Measurements from ENCODE around the gene DGKI.
"Not testable (repeated sequence)": the region's sequence is repeated elsewhere in the genome, so short reads cannot be mapped to it uniquely, and the experiment has no call there.

Gene DGKI

DNA sequence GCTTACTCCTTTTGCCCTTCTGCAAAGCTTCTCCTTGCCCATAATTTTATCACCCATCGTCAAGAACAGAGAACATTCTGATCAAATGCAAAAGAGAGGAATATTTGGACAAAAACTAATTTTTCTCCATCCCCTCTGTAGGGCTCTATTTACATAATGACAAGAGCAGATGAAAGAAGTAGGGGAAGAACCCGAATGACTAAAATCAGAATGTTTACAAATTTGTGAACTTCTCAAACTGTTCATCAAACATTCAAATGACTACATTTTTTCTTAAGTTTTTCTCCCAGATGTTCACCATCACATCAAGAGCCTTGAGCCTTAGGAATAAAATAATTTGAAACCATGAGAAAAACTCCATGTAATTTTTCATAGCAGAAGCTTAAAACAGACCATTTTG, 119.4 kb downstream of the DGKI start:
- DNase-seq, result no peak

DNA sequence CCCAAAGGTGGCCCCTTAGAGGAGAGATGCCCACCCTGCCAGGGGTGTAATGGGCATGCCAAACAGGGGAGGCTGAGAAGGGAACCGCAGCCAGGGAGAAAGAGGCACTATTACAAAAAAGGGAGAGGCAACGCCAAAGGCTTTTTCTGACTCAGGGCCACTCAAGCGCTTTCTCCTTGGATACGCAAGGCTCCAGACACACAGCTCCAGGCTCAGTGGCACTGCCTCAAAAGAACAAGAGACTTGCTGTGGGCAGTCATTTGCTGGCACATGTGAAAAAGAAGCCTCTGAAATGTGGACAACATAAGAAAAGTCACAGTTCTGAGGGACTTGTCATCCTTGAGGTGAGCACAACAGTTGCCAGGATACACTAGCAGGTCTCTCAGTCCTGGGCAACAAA, 128.4 kb downstream of the DGKI start:
- DNase-seq, result no peak

- no peak for DNase-seq
Observed at GRCh38 chr7:137717811-137718271, 128.9 kb downstream of the DGKI start.

DNA sequence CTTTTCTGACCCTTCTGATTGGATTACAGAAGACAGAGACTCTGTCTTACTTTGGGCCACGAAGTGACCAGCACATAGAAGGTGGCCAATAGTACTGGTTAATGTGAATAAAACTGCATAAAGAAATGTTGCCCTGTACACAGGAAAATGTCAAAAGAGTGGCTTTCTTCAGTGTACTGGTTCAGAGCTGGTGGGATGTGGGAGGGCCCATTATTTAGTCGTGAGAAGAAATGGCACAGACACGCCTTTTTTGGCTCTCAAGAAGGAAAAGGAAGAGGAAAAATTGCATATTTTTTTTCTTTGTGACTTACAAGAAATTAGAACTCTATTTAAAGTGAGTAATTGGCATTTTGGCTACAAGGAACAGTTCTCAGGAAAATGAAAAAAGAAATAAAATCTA, 129.7 kb downstream of the DGKI start:
- DNase-seq, result no peak

GRCh38 chr7:137716061-137716460, 130.7 kb downstream of the DGKI start:
- no peak for DNase-seq

DNA sequence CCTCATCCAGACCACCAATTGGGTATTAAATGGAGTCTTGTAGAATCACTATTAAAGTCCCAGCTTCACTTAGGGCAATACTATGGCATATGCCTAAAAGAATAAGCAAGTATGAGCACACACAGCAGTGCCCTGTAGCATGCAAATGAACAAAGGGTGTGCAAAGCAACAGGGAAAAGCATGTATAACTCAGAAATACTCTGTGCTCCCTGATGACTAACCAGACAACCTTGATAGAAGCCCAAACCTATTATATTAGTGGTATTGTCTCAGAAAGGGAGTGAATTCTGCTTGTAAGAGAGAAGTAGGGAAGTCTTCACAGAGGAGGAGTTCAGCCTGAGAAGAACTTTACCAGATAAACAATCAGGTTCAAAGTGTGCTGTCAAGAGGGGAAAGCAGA, 131.2 kb downstream of the DGKI start:
- no peak for DNase-seq

- no peak for DNase-seq
Observed at GRCh38 chr7:137715121-137715520, 131.7 kb downstream of the DGKI start.

DNA sequence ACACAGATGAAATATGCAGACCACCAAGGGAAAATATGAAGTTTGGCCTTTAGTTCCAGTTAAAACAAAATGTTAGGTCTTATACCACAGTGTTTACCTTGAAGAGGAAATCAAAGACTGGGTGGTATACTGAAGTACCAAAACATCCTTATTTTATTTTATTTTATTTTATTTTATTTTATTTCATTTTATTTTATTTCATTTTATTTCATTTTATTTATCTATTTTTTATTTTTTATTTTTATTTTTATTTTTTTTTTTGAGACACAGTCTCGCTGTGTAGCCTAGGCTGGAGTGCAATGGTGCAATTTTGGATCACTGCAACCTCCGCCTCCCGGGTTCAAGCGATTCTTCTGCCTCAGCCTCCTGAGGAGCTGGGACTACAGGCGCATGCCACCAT, 140.4 kb downstream of the DGKI start:
- not testable (repeated sequence) for DNase-seq

DNA sequence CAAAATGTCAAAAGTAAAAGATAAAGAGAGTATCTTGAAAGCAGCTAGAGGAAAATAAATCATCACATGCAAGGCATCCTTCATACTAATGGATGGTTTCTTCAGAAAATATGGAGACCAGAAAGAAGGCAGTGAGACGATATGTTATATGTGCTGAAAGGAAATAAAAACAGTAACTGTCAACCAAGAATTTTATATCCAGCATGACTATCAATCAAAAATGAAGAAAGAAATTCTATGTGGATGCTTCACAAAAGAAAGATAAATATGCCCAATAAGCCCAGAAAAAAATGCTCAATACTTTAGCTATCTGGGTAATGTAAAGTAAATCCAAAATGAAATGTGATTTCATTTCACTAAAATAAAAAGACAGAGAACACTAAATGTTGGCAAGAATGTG, 142.1 kb downstream of the DGKI start:
- DNase-seq, result no peak

DNA sequence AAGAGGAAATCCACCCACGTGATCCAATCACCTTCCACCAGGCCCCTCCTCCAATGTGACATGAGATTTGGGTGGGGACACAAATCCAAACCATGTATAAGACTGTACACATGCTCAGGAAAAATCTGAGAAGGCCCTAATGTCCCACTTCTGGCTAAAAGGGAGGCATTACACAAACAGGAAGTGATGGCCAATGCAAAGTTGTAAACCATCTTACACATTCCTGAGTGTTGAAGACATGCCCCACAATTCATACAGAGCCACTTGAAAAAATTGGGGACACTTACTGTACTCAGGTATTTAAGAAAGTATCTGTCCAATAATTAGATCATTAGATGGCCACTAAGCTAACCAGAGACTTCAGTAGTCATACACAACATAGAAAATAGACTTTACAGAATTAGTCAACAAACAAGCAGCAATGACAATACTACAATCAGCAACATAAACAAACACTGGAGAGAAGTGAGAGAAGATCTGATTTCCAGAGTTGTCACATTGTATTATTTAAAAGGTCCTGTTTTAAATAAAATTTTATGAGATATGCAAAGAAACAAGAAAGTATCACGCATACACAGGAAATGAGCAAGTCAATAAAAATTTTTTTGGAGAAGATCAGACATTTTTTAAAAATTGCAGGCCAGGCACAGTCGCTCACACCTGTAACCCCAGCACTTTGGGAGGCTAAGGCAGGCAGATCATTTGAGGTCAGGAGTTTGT, 143.3 kb downstream of the DGKI start:
- no peak for DNase-seq

GRCh38 chr7:137696988-137697387, 149.8 kb downstream of the DGKI start:
- DNase-seq, result no peak

DNA sequence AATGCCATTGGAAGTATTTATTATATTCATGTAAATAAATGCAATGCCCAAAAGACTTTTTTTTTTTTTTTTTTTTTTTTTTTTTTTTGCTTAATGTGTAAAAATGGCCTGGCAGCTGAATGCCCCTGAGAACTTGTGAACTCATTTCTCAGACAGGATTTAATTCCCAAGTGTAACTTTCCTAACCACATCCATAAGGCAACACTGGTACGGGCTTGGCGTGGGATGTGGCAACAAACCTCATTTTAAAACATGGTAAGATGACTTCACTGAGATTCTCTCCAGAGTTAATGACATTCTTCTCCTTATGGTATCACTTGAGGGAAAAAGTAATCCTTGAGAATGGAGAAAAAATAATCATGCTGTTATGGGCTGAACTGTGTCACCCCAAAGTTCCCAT, 150.4 kb downstream of the DGKI start:
- no peak for DNase-seq

GRCh38 chr7:137695942-137696341, 150.8 kb downstream of the DGKI start:
- DNase-seq, result no peak

- DNase-seq, result no peak
Observed at GRCh38 chr7:137695494-137695893, 151.3 kb downstream of the DGKI start.

DNA sequence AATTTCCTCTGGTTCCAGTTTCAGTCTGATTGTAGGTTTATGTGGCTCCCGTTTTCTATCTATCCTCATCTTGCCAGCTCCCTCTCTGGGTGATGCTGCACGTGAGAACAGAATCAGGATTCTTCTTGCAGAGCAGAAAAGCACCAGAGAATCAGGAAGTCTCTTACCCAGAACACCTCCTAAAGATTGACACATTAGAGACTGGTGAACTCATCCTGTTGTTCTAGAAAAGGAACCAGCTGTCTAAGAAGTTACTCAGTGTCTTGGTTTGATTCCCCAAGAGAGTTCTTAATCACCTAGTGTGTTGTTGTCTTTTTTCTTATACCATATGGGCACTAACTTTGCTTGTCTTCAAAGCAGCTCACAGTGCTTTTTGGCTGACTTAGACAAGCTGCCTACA, 152.4 kb downstream of the DGKI start:
- DNase-seq, result no peak

- no peak for DNase-seq
Observed at GRCh38 chr7:137692399-137692798, 154.4 kb downstream of the DGKI start.

DNA sequence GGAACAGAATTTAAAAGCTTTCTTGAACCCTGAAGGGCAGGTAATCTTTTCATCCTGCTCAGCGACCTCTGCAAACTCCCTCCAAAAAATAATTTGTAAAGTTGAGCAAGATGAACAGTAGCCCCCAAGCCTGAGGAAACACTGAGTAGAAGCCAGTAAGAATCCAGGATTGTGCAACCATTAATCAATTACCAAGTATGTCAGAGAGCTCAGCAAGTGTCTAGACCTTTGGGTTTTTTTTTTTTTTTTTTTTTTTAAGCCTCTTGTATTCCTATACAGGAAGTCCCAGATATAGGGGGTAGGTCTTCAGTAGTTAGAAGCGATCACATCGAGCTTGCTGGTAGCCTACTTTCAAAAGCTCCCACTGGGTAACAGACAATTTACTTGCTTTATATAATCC, 155.2 kb downstream of the DGKI start:
- DNase-seq, result no peak

GRCh38 chr7:137690635-137691034, 156.1 kb downstream of the DGKI start:
- no peak for DNase-seq

GRCh38 chr7:137689761-137690160, 157.0 kb downstream of the DGKI start:
- DNase-seq, result no peak

GRCh38 chr7:137687556-137688265, 159.1 kb downstream of the DGKI start:
- DNase-seq, result no peak

DNA sequence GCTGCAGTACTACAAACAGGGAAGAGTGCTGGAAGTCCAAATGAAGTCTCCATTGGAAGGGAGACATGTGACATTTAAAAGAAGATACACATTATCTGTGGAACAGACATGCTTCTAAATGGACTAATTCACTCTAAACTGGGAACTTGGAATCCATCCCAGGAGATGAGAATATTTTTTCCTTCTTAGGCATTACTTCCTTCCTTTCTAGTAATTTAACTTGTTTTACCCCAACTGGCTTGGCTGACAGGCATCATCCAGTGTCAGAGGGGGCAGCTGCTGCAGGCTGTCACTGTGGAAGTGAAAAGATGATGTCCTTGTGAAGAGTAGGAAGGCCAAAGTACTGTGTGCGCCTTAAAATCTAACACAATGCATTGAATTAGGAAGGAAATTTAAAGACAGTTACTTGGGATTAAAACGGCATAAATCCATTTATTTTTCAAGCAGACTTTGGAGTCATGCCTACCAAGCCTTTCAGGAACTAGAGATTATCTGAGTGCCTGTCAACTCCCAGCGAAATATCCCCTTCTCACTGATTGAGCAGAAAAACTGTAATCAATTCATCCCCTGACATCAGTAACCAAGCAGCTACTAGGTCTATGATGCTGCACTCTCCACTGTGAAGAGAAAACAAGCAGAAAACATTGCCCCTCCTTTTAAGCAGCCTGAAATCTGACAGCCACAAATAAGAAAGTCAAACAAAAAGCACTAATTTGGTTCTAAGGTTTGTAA, 161.2 kb downstream of the DGKI start:
- DNase-seq, result no peak

DNA sequence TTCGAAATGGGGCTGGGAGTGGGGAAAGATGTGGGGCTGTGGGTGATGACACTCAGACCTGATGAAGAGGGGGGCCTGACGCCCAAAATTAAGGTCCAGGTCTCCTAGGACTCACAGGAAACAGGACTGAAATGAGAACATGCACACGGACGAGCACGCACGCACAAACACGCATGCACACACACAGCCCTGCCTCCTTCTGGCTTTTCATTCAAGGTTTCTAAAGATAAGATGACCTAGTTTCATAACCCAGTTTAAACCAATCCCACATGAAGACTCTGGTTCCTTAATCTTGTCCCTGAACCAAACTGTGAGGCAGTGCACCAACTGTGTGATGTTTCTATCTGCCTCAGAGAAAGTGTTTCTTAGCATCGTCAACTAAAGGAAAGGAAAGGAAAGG, 162.0 kb downstream of the DGKI start:
- no peak for DNase-seq

DNA sequence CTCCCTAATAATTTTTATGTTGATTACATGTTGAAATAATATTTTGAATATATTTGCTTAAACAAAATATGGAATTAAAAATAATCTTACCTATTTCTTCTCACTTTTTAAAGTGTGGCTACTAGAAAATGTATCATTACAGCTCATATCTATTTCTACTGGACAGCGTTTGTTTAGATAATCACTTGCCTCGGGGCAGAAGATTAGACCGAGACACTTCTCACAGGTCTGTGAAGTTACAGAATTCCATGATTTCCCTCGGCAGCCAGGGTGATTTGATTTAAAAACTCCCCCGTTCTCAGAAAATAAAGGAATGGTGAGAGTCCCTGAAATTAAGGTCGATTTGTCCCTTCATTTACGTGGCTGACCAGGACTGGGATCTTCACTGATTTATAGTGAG, 162.5 kb downstream of the DGKI start:
- DNase-seq, result no peak

DNA sequence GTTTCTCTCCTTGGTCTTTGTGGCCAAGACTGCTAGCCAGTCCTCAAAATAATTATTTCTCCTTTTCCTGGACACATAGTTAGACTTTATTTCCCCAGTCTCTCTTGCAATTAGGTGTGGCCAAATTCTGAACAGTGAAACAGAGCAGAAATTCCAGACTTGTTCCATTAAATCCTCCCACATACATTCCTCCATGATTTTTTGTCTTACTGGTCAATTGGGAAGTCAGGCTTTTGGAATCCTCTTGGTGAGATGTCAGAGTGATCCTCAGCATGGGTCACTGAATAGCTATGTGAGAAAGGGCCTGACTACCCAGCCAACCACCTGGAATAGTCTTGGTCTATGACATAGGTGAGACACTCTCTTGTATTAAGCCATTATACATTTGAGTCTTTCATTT, 164.2 kb downstream of the DGKI start:
- no peak for DNase-seq

All from DMS153 (cell line).